ENCODE results near the gene NRG2.

The NRG2 gene

GRCh38 chr5:140042643-140043507 lies at the start of gene NRG2:
TSS of gene NRG2 (minus strand) at chr5:140043299.
- DNase-seq (ENCODE audit: insufficient read length, low spot score) (peak; percentile 76), FAIRE-seq (no peak)
- TF ChIP-seq POLR2A (IDR thresholded peaks at IDR 0.05; ENCODE audit: low read depth, low read length), result peak; percentile 47; the same call in 1 of the 2 replicates

- no peak for TF ChIP-seq POLR2A (IDR thresholded peaks at IDR 0.05; ENCODE audit: low read depth, low read length)
- DNase-seq (ENCODE audit: insufficient read length, low spot score), result no peak
- no peak for FAIRE-seq
These were observed 47.2 kb upstream of the NRG2 start for GRCh38 chr5:140090251-140090650.

- FAIRE-seq, result no peak
- TF ChIP-seq POLR2A (IDR thresholded peaks at IDR 0.05; ENCODE audit: low read depth, low read length), result no peak
- no peak for DNase-seq (ENCODE audit: insufficient read length, low spot score)
These were observed 41.4 kb upstream of the NRG2 start for GRCh38 chr5:140084541-140084940.

- no peak for DNase-seq (ENCODE audit: insufficient read length, low spot score)
- FAIRE-seq, result no peak
- no peak for TF ChIP-seq POLR2A (IDR thresholded peaks at IDR 0.05; ENCODE audit: low read depth, low read length)
These were observed 40.6 kb upstream of the NRG2 start for GRCh38 chr5:140083650-140084049.

- DNase-seq (ENCODE audit: insufficient read length, low spot score) (no peak), FAIRE-seq (no peak)
- no peak for TF ChIP-seq POLR2A (IDR thresholded peaks at IDR 0.05; ENCODE audit: low read depth, low read length)
These were observed 40.0 kb upstream of the NRG2 start for GRCh38 chr5:140083120-140083519.

- no peak for TF ChIP-seq POLR2A (IDR thresholded peaks at IDR 0.05; ENCODE audit: low read depth, low read length)
- FAIRE-seq (no peak), DNase-seq (ENCODE audit: insufficient read length, low spot score) (no peak)
These were observed 33.7 kb upstream of the NRG2 start for GRCh38 chr5:140076788-140077187.

- no peak for TF ChIP-seq POLR2A (IDR thresholded peaks at IDR 0.05; ENCODE audit: low read depth, low read length)
- no peak for FAIRE-seq
- no peak for DNase-seq (ENCODE audit: insufficient read length, low spot score)
These were observed 33.0 kb upstream of the NRG2 start for GRCh38 chr5:140076142-140076541.

GRCh38 chr5:140075371-140075770 lies 32.3 kb upstream of the NRG2 start:
- TF ChIP-seq POLR2A (IDR thresholded peaks at IDR 0.05; ENCODE audit: low read depth, low read length), result no peak
- FAIRE-seq, result no peak
- DNase-seq (ENCODE audit: insufficient read length, low spot score), result no peak

- TF ChIP-seq POLR2A (IDR thresholded peaks at IDR 0.05; ENCODE audit: low read depth, low read length), result no peak
- DNase-seq (ENCODE audit: insufficient read length, low spot score), result no peak
- FAIRE-seq, result peak; percentile 43
These were observed 30.2 kb upstream of the NRG2 start for GRCh38 chr5:140073296-140073695.

- DNase-seq (ENCODE audit: insufficient read length, low spot score), result no peak
- no peak for FAIRE-seq
- no peak for TF ChIP-seq POLR2A (IDR thresholded peaks at IDR 0.05; ENCODE audit: low read depth, low read length)
These were observed 29.7 kb upstream of the NRG2 start for GRCh38 chr5:140072812-140073211.

GRCh38 chr5:140060816-140061215 lies 17.7 kb upstream of the NRG2 start:
- no peak for DNase-seq (ENCODE audit: insufficient read length, low spot score)
- no peak for TF ChIP-seq POLR2A (IDR thresholded peaks at IDR 0.05; ENCODE audit: low read depth, low read length)
- FAIRE-seq, result no peak

GRCh38 chr5:140058212-140058932 lies 15.3 kb upstream of the NRG2 start:
- no peak for DNase-seq (ENCODE audit: insufficient read length, low spot score)
- no peak for FAIRE-seq
- no peak for TF ChIP-seq POLR2A (IDR thresholded peaks at IDR 0.05; ENCODE audit: low read depth, low read length)

- FAIRE-seq, result no peak
These were observed 13.8 kb upstream of the NRG2 start for GRCh38 chr5:140056880-140057279.

GRCh38 chr5:140055152-140055551 lies 12.1 kb upstream of the NRG2 start:
- no peak for TF ChIP-seq POLR2A (IDR thresholded peaks at IDR 0.05; ENCODE audit: low read depth, low read length)
- no peak for FAIRE-seq

More at GRCh38 chr5:140056880-140057279, 13.8 kb upstream of the NRG2 start:
- no peak for DNase-seq (ENCODE audit: insufficient read length, low spot score)
- TF ChIP-seq POLR2A (IDR thresholded peaks at IDR 0.05; ENCODE audit: low read depth, low read length), result no peak

More at GRCh38 chr5:140055152-140055551, 12.1 kb upstream of the NRG2 start:
- no peak for DNase-seq (ENCODE audit: insufficient read length, low spot score)

Data from H54 (cell line).